Spinal cord (tissue), 10 donors: ENCODE results near the gene OTOR. TPM values are rescaled to one million over a fixed set of nuclear protein-coding genes. Genes with fewer than 3 reads are reported as not detected.

Source experiments
- DNase-seq, 6 donors: peaks; one replicate each; pipeline versions ENCODE4 v3.0.0 to v3.0.0-alpha.2; 2013 to 2015; ENCODE audit warnings: low spot score in 6 of 6, low read depth in 4 of 6
- H3K27ac ChIP-seq: one replicate; pipeline ENCODE4 v1.5.1; 2013; ENCODE audit warnings: low read depth, low read length, control low read depth
- H3K27me3 ChIP-seq: one replicate; pipeline ENCODE4 v1.6.1; 2013; ENCODE audit warnings: low read length; ENCODE audit not compliant: control insufficient read depth, insufficient read depth
- H3K36me3 ChIP-seq: one replicate; pipeline ENCODE4 v1.6.1; 2013; ENCODE audit warnings: low read length; ENCODE audit not compliant: control insufficient read depth, insufficient read depth
- H3K4me1 ChIP-seq: one replicate; pipeline ENCODE4 v1.6.1; 2013; ENCODE audit warnings: low read length; ENCODE audit not compliant: control insufficient read depth, insufficient read depth
- H3K4me3 ChIP-seq: one replicate; pipeline ENCODE4 v1.5.1; 2013; ENCODE audit warnings: low read depth, low read length, control low read depth
- H3K9me3 ChIP-seq: one replicate; pipeline ENCODE4 v1.6.1; 2013; ENCODE audit warnings: low read length; ENCODE audit not compliant: control insufficient read depth, insufficient read depth
- whole genome bisulfite sequencing: methylation state at CpG from one replicate; pipeline ENCODE4 v1.1.5; 2013; ENCODE audit warnings: missing lambda C conversion rate; ENCODE audit not compliant: insufficient coverage; 5-methylcytosine and 5-hydroxymethylcytosine counted together
- polyA plus RNA-seq, 2 donors: library from polyadenylated mRNA; unstranded; fragments of 120-200 nt; gene quantifications; one replicate each; pipeline ENCODE4 v1.2.1, GENCODE V29; 2013; ENCODE audit not compliant: insufficient read length in 2 of 2
- total RNA-seq, 2 donors: library from RNA; depleted of rRNA in 1 of 2; stranded (reverse); fragments of 120-200 nt in 1 of 2; fragments of >200 nt in 1 of 2; gene quantifications; one replicate each; pipeline versions ENCODE4 v1.2.3 to v1.2.4, GENCODE V29; 2013 to 2014
- donor health status: healthy.

OTOR gene
- total and polyA plus RNA-seq, 4 donors, result 0.20 to 15.7 (median 0.33) TPM; not detected in 1

GRCh38 chr20:16745204-16745603, 3.0 kb upstream of the OTOR start:
- H3K4me1 ChIP-seq, result no peaks in the 10 kb centered on the region
- no peaks in the 10 kb centered on the region for H3K27me3 ChIP-seq
- DNase-seq, result no peak
- H3K9me3 ChIP-seq, result no peaks in the 10 kb centered on the region
- H3K4me3 ChIP-seq, result no peak overlapping the region
- 81% methylated on average over 3 of the region's 5 CpGs for WGBS
- H3K27ac ChIP-seq, result no peak overlapping the region
- no peaks in the 10 kb centered on the region for H3K36me3 ChIP-seq

GRCh38 chr20:16747291-16747811, 807 bp upstream of the OTOR start:
- no peaks in the 10 kb centered on the region for H3K27me3 ChIP-seq
- no peak for DNase-seq
- no peaks in the 10 kb centered on the region for H3K4me1 ChIP-seq
- no peaks in the 10 kb centered on the region for H3K36me3 ChIP-seq
- WGBS, result 61% methylated on average over 2 of the region's 3 CpGs
- no peak overlapping the region for H3K4me3 ChIP-seq
- H3K9me3 ChIP-seq, result no peaks in the 10 kb centered on the region
- H3K27ac ChIP-seq, result no peak overlapping the region

- Histone ChIP-seq H3K4me1 (no peaks in the 10 kb centered on the region), H3K27ac (no peak overlapping the region), H3K36me3 (no peaks in the 10 kb centered on the region), H3K9me3 (no peaks in the 10 kb centered on the region), H3K4me3 (no peak overlapping the region), H3K27me3 (no peaks in the 10 kb centered on the region)
- 42% methylated on average over 11 of the region's 11 CpGs for WGBS
- no peak for DNase-seq
These were observed 1.4 kb downstream of the OTOR start for GRCh38 chr20:16749573-16749972.

GRCh38 chr20:16752082-16752481, 3.9 kb downstream of the OTOR start:
- WGBS, result no CpG with 5 or more reads among the region's 1 CpG
- H3K27ac ChIP-seq, result no peak overlapping the region
- no peaks in the 10 kb centered on the region for H3K4me1 ChIP-seq
- no peak for DNase-seq
- H3K36me3 ChIP-seq, result no peaks in the 10 kb centered on the region
- H3K27me3 ChIP-seq, result no peaks in the 10 kb centered on the region
- H3K9me3 ChIP-seq, result no peaks in the 10 kb centered on the region
- H3K4me3 ChIP-seq, result no peak overlapping the region

GRCh38 chr20:16752901-16753300, 4.7 kb downstream of the OTOR start:
- Histone ChIP-seq H3K4me3 (no peak overlapping the region), H3K27ac (no peak overlapping the region), H3K4me1 (no peaks in the 10 kb centered on the region), H3K36me3 (no peaks in the 10 kb centered on the region), H3K9me3 (no peaks in the 10 kb centered on the region), H3K27me3 (no peaks in the 10 kb centered on the region)
- DNase-seq, result no peak

- WGBS, result 86% methylated on average over 1 of the region's 2 CpGs
- no peaks in the 10 kb centered on the region for H3K36me3 ChIP-seq
- H3K4me3 ChIP-seq, result no peak overlapping the region
- H3K27me3 ChIP-seq, result no peaks in the 10 kb centered on the region
- H3K4me1 ChIP-seq, result peaks cover 3% of the 10 kb centered on the region
- DNase-seq, result no peak
- no peaks in the 10 kb centered on the region for H3K9me3 ChIP-seq
- H3K27ac ChIP-seq, result no peak overlapping the region
These were observed 10.5 kb downstream of the OTOR start for GRCh38 chr20:16758454-16759180.

GRCh38 chr20:16759181-16759563, 11.0 kb downstream of the OTOR start:
- WGBS, result no CpG with 5 or more reads among the region's 1 CpG
- H3K4me1 ChIP-seq, result peaks cover 3% of the 10 kb centered on the region
- H3K27me3 ChIP-seq, result no peaks in the 10 kb centered on the region
- DNase-seq, result no peak
- H3K9me3 ChIP-seq, result no peaks in the 10 kb centered on the region
- H3K36me3 ChIP-seq, result no peaks in the 10 kb centered on the region
- H3K27ac ChIP-seq, result no peak overlapping the region
- no peak overlapping the region for H3K4me3 ChIP-seq

- 65% methylated on average over 10 of the region's 11 CpGs for WGBS
- H3K27ac ChIP-seq, result no peak overlapping the region
These were observed 12.5 kb downstream of the OTOR start for GRCh38 chr20:16760431-16761304.

GRCh38 chr20:16761305-16761829, 13.2 kb downstream of the OTOR start:
- Histone ChIP-seq H3K4me1 (peaks cover 3% of the 10 kb centered on the region), H3K36me3 (no peaks in the 10 kb centered on the region), H3K9me3 (no peaks in the 10 kb centered on the region), H3K27ac (no peak overlapping the region), H3K4me3 (no peak overlapping the region), H3K27me3 (no peaks in the 10 kb centered on the region)
- WGBS, result no CpG with 5 or more reads among the region's 3 CpGs
- DNase-seq, result peak; percentile 62 to 94 (median 72)

More at GRCh38 chr20:16760431-16761304, 12.5 kb downstream of the OTOR start:
- no peak overlapping the region for H3K4me3 ChIP-seq
- H3K36me3 ChIP-seq, result no peaks in the 10 kb centered on the region
- no peaks in the 10 kb centered on the region for H3K9me3 ChIP-seq
- no peaks in the 10 kb centered on the region for H3K27me3 ChIP-seq
- peaks cover 3% of the 10 kb centered on the region for H3K4me1 ChIP-seq
- DNase-seq, result no peak
